ENCODE data around the gene EFNB2. TPM values are rescaled to one million over a fixed set of nuclear protein-coding genes. Genes with fewer than 3 reads are reported as not detected.
A peak's percentile ranks its signal among the peaks of the same experiment; 100 is the strongest.

Gene EFNB2
- polyA plus RNA-seq, 1 donor from 2014 or later, result 53.1 TPM

DNA sequence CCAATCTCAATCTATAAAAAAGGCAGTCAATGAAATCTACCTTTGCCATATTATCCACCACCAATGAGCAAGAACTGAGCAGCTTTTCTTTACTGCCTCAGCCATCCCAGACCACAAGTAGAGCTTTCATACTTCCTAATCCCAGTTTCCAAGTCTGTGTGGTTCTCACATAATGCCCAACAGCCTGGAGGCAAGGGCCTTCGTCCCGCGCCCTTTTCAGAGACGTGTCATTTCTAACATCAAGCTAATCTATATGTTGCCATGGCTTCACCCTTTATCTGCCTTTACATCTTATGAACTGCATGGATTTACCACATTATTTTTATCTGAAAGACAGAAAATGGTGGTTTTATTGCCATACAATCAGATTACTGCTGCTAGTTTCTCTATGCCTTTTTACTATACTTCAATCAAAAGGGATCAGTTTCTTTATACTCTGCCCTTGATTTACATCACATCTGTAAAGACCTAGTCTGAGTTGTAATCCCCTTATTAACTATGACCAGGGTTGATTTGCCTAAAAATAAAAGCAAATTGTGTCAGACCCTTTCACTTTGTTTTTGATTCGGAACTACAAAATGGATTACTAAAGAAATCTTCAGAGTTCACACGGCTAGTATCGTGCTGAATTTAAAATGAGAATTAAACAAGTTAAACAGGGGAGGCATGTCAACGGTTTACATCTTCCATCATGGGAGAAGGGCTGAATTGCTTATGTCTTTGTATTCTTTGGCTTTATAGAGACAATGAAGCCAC lies 5.9 kb downstream of the EFNB2 start:
- no peaks in the 10 kb centered on the region for H3K9me2 ChIP-seq (ENCODE audit: insufficient read depth, low read length)
- H2AFZ ChIP-seq (ENCODE audit: low read depth, low read length), result no peak overlapping the region
- no peaks in the 10 kb centered on the region for H3K9me3 ChIP-seq (ENCODE audit: low read length)
- peak; percentile 33 for TF ChIP-seq SMC3 (conservative IDR thresholded peaks at IDR 0.05; ENCODE audit: poor library complexity)
- no peak for TF ChIP-seq TAF1 (IDR thresholded peaks at IDR 0.05; ENCODE audit: low read depth)
- peaks cover 17% of the 10 kb centered on the region for H3F3A ChIP-seq (ENCODE audit: insufficient read depth, low read length, poor library complexity, severe bottlenecking)
- no peaks in the 10 kb centered on the region for H3K36me3 ChIP-seq (ENCODE audit: insufficient read depth, low read length)
- H3K4me2 ChIP-seq (ENCODE audit: low read length), result peak overlapping the region; percentile 77
- H3K27me3 ChIP-seq (ENCODE audit: insufficient read depth, low read depth, low read length), result no peaks in the 10 kb centered on the region
- H3K9ac ChIP-seq (ENCODE audit: low read length), result peak overlapping the region; percentile 86
- peaks cover 10% of the 10 kb centered on the region for H4K20me1 ChIP-seq (ENCODE audit: insufficient read depth)
- H3K79me2 ChIP-seq (replicated peaks; ENCODE audit: insufficient read depth, low read length), result peaks cover 99% of the 10 kb centered on the region
- H3K27ac ChIP-seq (ENCODE audit: low read length), result peak overlapping the region; percentile 82
- H3K4me3 ChIP-seq (ENCODE audit: low read length), result peak overlapping the region; percentile 71

DNA sequence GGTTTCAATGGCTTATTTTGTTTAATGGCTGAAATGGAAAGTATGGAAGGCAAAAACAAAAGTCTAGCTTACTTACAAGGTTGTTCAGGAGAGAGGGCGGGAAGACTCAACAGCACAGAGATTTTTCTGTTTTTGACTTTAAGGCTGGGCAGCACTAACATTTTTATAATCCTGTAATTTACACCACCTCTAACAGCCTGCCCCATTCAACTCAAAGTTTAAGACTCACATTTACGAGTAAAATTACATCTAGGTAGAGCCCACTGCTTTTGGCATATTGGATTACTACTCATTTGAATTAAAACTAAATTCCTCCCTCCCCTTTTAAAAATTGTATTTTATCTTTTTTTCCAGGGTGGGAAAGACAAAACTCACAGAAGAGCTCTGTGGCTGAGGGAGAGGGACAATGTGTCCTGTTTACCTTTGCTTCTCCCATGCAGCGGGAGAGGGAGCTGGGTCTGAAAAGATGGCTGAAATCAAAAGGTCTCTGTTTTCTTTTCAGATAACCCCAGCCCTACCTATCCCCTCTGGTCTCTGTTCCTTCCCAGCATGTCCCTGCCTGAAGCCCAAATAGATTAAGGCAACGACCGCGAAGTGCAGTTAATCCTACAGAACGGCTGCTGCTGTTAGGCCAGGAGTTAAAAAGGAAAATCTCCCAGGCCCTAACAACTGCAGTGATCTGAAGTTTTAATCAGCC lies 6.6 kb downstream of the EFNB2 start:
- no peaks in the 10 kb centered on the region for H3K9me2 ChIP-seq (ENCODE audit: insufficient read depth, low read length)
- peak overlapping the region; percentile 71 for H3K4me3 ChIP-seq (ENCODE audit: low read length)
- no peaks in the 10 kb centered on the region for H3K36me3 ChIP-seq (ENCODE audit: insufficient read depth, low read length)
- H3F3A ChIP-seq (ENCODE audit: insufficient read depth, low read length, poor library complexity, severe bottlenecking), result peaks cover 17% of the 10 kb centered on the region
- peak overlapping the region; percentile 82 for H3K27ac ChIP-seq (ENCODE audit: low read length)
- peaks cover 99% of the 10 kb centered on the region for H3K79me2 ChIP-seq (replicated peaks; ENCODE audit: insufficient read depth, low read length)
- peak overlapping the region; percentile 86 for H3K9ac ChIP-seq (ENCODE audit: low read length)
- peaks cover 4% of the 10 kb centered on the region for H4K20me1 ChIP-seq (ENCODE audit: insufficient read depth)
- H3K27me3 ChIP-seq (ENCODE audit: insufficient read depth, low read depth, low read length), result no peaks in the 10 kb centered on the region
- H2AFZ ChIP-seq (ENCODE audit: low read depth, low read length), result no peak overlapping the region
- TF ChIP-seq POLR2AphosphoS5 (IDR thresholded peaks at IDR 0.05) (no peak), MXI1 (conservative IDR thresholded peaks at IDR 0.05; ENCODE audit: poor library complexity, severe bottlenecking) (no peak), EZH2 (IDR thresholded peaks at IDR 0.05; ENCODE audit: borderline replicate concordance, insufficient read depth, low read length, poor library complexity, severe bottlenecking) (no peak), EP300 (conservative IDR thresholded peaks at IDR 0.05; ENCODE audit: poor library complexity, severe bottlenecking) (no peak)
- TF ChIP-seq, protein P1, sequence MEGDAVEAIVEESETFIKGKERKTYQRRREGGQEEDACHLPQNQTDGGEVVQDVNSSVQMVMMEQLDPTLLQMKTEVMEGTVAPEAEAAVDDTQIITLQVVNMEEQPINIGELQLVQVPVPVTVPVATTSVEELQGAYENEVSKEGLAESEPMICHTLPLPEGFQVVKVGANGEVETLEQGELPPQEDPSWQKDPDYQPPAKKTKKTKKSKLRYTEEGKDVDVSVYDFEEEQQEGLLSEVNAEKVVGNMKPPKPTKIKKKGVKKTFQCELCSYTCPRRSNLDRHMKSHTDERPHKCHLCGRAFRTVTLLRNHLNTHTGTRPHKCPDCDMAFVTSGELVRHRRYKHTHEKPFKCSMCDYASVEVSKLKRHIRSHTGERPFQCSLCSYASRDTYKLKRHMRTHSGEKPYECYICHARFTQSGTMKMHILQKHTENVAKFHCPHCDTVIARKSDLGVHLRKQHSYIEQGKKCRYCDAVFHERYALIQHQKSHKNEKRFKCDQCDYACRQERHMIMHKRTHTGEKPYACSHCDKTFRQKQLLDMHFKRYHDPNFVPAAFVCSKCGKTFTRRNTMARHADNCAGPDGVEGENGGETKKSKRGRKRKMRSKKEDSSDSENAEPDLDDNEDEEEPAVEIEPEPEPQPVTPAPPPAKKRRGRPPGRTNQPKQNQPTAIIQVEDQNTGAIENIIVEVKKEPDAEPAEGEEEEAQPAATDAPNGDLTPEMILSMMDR (IDR thresholded peaks at IDR 0.05; ENCODE audit: poor library complexity, severe bottlenecking), result no peak
- H3K4me2 ChIP-seq (ENCODE audit: low read length), result peak overlapping the region; percentile 77
- no peaks in the 10 kb centered on the region for H3K9me3 ChIP-seq (ENCODE audit: low read length)

DNA sequence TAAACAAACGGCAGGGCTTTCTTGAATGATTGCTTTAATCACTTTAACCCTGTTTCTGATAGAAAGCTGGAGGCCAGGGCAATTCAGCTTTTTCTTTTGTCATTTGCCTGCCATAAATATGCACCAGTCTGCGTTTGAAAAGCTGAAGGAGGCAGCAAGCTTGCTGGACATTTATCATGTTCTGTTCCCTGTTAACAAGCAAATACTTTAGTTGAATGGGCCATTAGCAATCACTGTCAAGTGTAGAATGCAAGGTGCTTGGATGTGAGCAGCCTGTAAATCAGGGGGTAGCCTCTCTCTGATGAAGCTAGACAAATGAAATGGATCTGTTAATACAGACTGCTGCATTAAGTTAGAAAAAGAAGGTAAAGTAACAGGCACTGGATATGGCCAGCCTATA lies 7.6 kb downstream of the EFNB2 start:
- Histone ChIP-seq H3K27ac (ENCODE audit: low read length) (peak overlapping the region; percentile 26), H2AFZ (ENCODE audit: low read depth, low read length) (no peak overlapping the region), H3K4me3 (ENCODE audit: low read length) (peak overlapping the region; percentile 71), H3K9ac (ENCODE audit: low read length) (no peak overlapping the region), H3K79me2 (replicated peaks; ENCODE audit: insufficient read depth, low read length) (peaks cover 99% of the 10 kb centered on the region), H3K36me3 (ENCODE audit: insufficient read depth, low read length) (no peaks in the 10 kb centered on the region), H3K9me2 (ENCODE audit: insufficient read depth, low read length) (no peaks in the 10 kb centered on the region), H3K9me3 (ENCODE audit: low read length) (no peaks in the 10 kb centered on the region), H3K27me3 (ENCODE audit: insufficient read depth, low read depth, low read length) (no peaks in the 10 kb centered on the region), H3K4me2 (ENCODE audit: low read length) (peak overlapping the region; percentile 66), H4K20me1 (ENCODE audit: insufficient read depth) (no peaks in the 10 kb centered on the region), H3F3A (ENCODE audit: insufficient read depth, low read length, poor library complexity, severe bottlenecking) (peaks cover 17% of the 10 kb centered on the region)
- TF ChIP-seq RAD21 (conservative IDR thresholded peaks at IDR 0.05), result peak; percentile 9
- TF ChIP-seq POLR2AphosphoS5 (IDR thresholded peaks at IDR 0.05), result no peak

All from neural cell (in vitro differentiated cells).